Stimulated activated CD4-positive, alpha-beta T cell treated with anti-CD3 and anti-CD28 coated beads, Interleukin-4, amount 100 ng/mL, for 24 hours (primary cell): ENCODE data around the gene PSD2.
A peak's percentile ranks its signal among the peaks of the same experiment; 100 is the strongest.

ENCODE experiments used
- DNase-seq: peaks from one replicate; pipeline ENCODE4 v3.0.0-alpha.2; 2020

Gene PSD2

DNA sequence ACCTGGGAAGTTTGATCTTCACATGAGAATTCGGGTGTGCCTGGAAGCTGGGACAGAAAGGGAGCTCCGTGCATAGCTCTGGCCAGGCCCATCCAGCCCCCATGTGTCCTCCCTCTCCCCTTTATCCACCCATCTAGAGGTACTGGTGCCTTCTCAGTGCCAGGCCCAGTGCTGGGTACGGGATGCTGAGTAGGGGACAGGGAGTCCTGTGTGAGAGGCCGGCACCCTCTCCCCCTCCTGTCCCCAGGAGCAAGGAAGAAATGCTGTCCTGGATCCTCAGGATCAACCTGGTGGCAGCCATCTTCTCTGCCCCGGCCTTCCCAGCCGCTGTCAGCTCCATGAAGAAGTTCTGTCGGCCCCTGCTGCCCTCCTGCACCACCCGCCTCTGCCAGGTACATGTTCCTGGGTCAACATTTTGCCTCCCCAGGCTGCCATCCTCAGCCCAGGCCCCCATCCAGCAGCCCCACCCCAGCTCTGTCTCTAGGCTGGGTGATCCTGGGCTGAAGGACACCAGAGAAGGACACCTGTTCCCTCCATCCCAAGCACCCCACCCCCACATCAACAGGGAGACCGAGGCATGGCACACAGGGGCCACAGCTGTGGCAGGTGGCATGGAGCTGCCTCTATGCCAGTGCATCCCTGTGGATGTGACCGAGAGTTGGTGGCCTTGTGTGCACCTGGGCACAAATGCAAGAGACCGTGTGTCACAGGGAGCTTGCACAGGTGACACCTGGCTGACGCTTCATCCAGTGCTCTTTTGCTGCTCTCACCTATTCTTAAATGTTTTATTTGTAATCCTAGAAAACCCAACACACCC is 43.0 kb downstream of the PSD2 start:
- DNase-seq = no peak

DNA sequence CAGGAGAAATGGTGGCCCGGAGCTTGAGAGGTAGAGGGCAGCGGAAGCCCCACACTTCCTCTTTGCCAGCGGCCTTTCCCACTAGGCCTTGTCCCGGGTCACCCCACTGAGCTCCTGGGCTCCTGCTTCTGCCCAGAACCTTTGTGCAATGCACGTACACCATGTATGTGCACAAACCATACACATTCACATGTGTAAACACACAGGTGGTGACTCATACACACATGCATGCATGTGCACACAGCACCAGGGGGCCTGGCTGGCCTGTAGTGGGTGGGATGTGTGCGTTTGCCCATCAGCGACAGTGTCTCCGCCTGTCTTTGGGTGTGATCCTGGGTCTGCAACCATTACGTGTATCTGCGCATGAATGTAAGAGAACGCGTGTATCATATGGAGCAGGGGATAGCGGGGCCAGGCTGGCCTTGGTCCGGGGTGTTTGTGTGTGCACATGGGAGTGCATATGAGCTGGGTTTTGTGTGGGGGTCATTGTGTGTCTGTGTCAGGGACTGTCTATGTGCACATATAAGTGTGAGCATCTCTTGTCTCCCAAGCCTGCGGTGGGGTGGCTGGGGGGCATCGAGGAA is 43.7 kb downstream of the PSD2 start:
- no peak for DNase-seq

DNA sequence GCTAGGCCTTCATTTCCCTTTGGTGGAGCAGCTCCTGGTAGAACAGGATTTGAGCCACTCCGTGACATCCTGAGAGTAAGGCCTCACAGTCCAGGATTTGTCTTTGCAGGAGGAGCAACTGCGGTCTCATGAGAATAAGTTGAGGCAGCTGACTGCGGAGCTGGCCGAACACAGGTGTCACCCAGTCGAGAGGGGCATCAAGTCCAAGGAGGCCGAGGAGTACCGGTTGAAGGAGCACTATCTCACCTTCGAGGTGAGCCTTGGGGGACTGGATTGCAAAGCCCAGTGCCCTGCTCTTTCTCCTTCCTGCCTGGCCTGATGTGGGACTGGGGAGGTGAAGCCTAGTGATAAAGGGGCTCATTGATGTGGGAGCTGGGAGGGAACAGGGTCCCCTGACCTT is 44.3 kb downstream of the PSD2 start:
- no peak for DNase-seq

DNA sequence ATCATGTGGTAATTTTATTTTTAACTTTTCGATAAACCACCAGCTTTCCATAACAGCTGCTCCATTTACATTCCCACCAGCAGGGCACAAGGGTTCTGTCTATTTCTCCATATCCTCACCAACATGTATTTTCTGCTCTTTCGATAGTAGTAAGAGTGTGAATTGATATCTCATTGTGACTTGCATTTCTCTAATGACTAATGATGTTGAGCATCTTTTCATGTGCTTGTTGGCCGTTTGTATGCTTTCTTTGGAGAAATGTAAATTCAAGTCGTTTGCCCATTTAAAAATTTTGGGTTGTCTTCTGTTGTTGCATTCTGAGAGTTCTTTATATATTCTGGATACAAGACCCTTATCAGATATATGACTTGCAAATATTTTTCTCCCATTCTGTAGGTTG is 45.9 kb downstream of the PSD2 start:
- no peak for DNase-seq

DNA sequence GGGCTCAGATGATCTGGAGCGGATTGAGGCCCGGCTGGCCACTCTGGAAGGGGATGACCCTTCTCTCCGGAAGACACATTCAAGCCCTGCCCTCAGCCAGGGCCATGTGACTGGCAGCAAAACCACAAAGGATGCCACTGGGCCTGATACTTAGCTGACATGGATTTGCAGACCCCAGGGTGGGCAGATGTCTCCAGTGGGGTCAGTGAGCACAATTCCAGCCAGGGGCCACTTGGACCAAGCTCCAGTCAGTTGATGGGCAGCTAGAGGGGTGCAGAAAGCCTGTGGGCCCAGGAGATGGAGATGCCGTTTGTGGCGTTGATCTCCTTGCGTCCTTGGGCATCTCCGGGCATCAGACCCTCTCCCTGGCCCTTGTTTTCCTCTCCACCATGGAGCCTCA is 46.7 kb downstream of the PSD2 start:
- no peak for DNase-seq

DNA sequence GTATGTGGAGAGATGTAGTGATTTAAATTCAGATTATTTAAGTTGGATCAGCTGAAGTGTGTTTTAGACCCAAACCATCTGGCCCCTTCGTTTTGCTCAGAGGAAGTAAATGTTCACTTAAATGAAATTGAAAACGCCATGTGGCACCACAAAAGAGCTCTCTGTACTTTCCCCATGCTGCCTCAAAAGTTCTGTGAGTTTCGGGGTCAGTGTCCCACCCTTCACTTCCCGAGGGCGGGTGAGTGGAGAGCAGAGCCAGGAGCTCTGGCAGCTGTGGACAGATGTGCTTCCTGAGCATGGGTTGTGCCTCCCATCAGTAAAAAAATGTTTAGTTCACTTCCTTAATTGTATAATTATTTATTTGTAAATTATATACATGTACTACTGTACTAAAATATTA is 48.4 kb downstream of the PSD2 start:
- no peak for DNase-seq

DNA sequence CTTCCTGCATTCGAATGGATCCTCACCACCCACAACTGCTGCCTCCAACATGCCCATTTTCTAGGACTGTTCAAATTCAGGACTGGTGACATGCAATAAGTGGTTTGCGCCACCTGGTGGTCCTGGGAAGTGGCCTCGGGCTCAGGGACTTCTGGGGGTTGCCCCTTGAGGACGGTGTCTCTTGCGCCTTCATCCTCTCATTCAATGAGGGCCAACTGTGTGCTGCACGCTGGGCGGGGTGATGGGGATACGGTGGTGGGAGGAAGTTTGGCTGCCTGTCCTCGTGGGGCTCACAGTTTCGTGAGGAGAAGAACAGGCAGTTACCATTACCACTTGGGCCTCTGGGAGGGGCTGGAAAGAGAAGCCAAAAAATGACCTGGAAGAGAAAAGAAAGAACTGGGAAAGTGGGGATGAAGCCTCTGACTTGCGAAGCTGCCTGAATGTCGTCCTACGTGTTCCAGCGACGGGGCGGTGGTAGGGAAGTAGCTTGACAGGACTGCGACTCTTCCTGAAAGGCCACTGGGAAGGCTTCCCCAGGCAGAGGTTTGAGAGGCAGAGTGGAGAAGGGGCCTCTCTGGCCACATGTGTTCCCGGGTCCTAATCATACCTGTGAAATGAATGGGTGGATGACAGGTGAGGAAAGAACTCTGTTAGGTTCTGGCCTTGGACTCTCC is 49.0 kb downstream of the PSD2 start:
- DNase-seq = peak; percentile 79

DNA sequence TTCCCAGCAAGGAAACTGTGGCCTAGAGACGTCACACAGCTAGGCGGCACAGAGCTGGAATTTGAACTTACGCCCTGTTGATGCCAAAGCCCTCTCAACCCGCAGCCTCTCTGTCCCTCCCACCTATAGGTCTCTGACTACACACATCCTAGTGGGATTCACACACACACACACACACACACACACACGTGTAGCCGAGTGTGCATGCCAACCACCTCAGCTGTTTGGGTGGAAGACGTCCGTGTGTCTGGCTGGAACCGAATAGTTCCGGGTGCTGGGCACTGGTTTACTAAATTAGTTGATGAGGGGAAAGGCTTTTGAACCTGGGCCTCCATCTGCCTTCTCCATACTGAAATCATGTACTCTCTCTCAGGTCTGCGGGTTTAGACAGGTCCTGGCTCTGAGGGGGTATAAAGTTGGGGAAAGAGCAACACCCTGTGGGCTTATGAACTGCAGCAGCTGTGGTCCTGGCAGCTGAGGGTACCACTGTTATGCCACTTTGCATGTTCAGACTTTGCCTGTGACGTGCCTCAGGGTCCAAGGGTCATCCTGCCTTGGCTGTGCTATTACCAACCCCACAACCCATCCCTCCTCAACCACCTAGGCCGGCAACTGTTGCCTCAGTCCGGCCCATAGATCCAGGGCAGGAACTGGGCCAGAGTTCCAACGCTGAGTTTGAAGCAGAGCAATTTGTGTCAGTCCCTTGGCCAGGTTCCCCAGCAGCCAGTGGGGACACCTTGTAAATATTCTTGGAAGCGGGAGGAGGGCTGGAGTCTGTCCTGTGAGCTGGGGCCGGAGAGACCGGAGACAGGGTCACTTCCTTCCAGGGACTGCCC is 50.5 kb downstream of the PSD2 start:
- DNase-seq = no peak

DNA sequence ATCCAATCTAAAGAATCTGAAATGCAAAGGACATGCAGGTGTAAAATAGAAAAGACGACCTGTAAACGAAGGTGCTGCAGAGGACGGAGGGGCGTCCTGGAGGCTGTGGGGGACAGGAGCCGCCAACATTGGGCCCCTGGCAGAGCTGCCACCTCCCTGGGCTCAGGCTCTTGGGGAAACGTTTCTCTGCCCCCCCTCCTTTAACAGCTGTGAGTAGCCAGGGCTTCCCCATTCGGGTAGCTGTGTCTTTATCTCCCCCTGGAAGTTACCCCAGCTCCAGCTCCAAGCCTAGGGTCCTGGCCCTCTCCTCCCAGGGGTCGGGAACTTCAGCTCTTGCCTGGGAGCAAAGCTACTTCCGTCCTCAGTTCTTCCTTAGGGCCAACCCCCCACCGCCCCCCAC is 51.5 kb downstream of the PSD2 start:
- DNase-seq = no peak

DNA sequence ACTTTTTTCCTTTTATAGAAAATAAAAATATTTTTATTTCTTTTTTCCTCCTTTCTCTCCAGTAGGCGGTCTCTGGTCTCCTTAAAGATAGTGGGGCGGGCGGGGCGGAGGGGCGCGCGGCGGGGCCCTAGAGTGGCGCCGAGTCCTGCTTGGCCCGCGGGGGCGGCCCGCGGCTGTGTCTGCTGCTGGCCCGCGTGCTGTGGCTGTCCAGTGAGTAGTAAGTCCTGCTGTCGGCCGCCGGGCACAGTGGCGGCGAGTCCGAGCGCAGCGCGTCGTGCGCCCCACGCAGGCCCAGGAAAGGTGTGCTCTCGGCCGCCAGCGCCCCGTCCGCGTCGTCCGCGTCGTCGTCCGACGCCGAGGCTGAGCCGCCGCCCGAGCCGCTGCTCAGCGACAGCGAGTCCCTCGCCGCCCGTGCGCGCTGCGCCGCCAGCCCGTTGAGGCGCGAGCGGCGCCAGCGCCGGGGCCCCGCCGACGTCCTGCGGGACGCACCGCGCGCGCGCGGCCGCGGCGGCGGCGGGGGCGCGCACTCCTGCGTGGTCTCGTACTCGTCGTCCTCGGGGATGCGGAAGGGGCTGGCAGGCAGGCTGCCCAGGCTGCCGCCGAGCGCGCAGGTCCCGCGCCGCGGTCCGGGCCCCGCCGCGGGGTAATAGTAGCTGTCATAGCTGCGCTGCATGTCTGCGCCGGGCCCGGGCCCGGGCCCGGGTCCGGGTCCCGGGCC is 52.3 kb downstream of the PSD2 start:
- DNase-seq = peak; percentile 76

DNA sequence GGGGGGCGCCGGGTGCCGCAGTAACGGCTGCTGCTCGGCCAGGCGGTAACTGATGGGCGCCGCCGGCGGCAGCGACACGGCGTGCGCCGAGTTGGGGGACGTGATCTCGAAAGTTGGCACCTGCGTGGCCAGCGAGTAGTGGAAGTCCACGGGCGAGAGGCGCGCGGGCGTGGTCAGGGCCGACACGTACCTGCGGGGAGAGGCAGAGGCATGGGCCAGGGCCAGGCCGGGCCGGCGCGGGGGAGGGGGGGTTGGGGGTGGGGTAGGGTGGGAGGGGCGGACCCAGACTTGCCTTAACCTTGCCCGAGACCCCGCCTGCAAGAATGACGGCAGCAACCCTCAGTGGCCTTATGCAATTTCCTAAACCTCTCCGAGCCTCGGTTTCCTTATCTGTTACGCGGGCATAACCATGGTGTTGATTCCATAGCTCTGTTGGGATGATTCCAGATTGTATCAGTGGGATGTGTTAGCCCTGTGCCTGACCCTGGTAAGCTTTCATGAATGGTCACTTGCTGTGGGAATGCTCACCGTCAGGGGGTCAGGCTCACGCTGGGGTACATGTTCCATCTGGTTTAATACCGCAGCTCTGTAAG is 53.0 kb downstream of the PSD2 start:
- DNase-seq = peak; percentile 26

DNA sequence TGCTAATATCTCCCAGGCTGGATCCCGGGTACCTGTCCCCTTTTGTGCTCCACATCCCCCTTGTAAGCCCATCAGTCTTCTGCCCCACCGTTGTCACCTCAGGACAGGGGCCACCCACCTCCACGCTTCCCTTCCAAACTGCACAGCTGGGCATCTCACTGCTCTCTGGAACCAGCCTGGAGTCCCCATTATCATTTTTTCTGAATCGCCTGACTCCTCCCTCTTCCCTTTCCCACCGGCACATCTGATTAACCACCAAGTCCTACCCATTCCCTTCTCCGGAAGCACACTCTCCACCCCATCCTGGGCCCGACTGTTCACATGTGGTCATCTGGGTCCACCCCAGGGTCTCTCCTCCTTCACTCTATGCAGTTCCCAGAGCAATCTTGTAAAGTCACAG is 53.9 kb downstream of the PSD2 start:
- DNase-seq = no peak

DNA sequence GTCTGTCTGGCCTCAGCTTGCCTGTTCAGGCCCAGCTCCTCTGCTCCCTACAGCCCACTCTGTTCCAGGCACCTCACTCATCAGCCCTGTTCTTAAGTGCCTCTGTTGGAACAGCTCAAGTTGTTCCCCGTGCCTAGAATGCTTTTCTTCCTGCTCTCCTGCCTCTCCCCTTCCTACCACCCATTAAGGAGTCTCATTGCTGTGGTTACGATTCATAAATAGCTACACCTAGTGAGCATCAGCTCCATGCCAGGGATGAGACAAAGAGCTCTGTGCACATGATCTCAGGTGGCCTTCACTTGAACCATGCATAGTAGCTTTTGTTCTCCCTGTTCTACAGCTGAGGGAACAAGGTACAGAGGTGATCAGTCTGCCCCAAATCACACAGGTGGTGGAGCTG is 54.3 kb downstream of the PSD2 start:
- DNase-seq = no peak

DNA sequence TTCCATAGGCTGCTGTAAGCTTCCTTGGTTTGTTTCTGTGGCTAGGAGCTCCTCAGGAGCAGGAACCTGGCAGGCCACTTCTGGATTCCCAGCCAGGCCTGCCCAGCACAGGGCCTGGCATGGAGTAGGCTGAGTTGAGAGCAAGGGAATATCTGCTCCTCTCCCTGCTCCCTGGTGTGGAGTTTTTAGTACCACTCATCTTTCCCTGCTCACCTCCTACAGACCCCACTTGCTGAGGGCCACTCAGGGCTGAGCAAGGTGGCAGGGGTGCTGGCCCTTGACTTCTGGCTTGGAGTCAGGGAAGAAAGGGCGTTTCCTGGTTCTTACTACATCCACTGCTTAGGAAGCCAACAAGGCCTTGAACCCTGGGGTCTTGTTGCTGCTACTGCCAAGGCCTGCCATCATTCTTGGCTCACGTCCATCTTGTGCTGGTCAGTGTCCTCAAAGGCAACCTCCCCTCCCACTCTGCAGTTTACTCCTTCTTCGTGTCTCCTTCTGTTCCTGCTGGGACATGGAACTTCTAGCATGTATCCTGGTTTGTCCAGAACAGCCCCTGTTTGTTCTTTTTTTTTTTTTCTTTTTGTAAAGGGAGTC is 54.9 kb downstream of the PSD2 start:
- no peak for DNase-seq

DNA sequence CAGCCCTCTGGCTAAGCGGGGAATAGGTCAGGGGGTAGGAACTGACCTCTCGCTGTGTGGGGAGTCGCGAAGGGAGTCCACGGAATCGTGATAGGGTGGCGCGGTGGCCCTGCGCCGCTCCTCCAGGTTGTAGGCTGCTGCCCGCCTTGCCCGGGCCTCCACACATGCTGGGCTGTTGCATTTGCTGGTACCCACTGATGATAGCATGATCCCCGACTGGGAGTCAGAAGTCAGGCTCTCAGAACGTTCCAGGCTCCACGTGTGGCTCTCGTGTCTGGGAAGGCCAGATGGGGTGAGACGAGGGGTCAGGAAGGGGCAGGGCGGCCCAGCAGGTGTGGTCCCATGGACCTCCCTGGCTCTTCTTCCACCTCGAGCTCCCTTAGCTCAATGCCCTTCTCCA is 56.0 kb downstream of the PSD2 start:
- no peak for DNase-seq

DNA sequence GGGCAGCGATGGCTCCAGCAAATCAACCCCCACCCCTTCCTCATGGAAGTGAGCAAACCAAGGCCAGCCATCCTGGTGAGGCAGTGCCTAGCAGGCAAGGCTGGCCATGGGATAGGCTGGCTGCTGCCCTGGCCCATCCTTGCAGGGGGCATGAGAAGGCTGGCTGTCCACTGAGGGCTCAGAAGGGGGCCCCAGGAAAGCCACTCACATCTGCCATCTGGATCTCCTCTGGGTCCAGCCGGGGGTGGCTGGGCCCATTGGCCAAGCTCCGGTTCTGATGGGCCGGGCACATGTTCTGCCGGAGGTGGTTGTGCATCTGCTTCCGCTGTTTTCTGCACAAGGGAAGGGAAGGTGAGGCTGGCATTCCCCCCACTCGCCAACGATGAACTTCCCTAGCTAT is 57.1 kb downstream of the PSD2 start:
- no peak for DNase-seq

DNA sequence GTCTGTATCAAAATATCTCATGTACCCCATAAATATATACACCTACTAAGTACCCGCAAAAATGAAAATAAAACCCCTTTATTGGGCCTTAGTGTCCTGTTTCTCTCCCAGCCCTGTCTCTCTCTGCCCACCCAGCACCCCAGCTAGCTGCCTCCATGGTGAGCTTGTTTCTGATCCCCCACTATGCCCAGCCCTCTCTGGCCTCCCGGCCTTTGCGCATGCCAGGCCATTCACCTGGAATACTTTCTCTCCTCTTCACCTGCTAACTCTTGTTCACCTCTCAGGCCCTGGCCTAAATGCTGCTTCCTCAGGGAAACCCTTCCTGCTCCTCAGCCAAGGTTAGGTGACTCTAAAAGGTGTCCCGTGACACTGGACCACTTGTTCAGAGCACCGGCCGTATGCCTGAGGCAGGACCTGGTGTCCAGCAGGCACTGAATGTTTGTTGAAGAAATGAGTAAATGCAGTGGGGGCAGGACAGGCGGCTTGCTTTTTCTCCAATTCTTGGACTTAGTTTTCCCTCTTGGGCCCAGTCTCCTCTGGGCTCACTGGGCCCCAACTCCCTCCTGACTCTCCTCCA is 58.5 kb downstream of the PSD2 start:
- no peak for DNase-seq

DNA sequence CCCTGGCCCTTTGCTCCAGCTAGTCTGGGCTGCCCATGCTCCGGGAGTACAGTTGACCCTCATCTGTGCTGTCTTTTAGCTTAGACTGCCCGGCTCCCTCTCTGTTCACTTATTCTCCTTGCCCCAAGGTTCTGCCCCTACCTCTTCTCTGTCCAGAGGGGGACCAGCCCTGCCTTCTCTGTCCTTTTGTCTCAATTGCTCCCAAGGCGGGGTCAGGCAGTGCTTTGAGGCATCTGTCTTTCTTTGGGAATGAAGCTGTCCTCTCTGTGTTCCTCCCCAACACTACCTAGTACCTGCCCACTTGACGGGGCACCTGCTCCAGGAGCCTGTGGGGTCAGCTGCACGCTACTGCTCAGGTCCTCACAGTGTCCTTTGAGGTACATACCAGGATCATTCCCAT is 59.3 kb downstream of the PSD2 start:
- DNase-seq = no peak

DNA sequence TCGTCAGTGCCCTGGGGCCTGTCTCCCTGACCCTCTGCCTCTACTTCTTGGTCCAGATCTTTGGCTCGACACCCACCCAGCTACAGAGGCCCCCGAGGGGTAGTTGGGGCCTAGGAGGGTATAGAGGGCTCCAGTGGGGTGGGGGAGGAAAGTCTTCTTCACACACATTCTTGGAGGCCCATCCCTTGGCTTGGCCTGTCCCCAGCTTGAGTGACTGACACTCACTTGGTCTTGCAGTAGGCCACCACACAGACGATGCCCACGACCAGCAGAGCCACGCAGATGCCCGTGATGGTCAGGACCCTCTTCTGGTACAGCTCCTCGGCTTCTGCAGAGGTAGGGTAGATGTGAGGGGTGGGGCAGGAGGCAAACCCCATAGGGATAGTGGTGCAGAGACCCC is 59.8 kb downstream of the PSD2 start:
- no peak for DNase-seq

DNA sequence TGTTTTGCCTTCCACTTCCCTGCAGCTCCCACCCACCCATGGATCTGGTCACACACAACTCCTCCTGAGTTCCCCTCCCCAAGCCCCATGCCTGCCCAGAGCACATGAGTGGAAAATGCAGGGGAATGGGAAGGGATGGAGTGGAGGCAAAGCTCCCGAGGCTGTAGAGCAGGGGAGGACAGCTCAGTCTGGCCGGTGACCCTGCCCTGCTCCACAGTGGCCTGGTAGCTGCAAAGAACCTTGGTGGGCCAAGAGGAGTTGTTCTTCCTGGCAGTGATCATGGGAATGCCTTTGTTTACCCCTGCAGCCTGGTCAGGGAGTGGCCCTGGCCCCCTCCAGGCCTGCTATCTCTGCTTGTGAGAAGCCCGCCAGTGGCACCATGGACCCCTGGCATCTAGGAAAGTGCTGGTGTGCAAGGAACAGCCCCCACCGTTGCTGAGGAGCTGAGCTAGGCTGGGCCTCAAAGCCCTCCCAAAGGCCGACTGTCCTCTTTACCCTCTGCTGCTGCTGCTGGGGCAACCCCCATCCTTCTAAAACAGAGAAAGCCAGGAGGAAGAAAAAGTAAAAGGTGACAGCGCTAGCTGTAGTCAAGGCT is 60.4 kb downstream of the PSD2 start:
- DNase-seq = no peak

DNA sequence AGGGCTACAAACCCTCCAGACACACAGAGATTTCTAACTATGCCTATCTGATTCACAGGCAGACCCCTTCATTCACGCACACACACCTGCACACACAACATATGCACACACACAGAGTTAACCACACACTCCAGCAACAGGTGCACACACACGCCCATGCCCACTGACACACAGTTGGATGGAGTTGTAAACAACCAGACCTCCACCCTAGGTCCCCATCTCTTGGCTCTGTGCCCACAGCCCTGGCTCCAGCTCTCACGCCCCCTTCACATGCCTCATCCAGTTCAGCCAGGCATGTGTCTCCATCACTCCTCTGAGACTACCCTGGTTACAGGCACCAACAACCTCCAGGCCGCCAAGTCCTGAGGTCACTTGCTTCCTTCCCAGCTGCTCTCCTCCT is 61.1 kb downstream of the PSD2 start:
- no peak for DNase-seq
